Heart right ventricle (tissue), 16 donors: Measurements from ENCODE around the gene OPN4. TPM values are rescaled to one million over a fixed set of nuclear protein-coding genes. Genes with fewer than 3 reads are reported as not detected.

Experiments
- ATAC-seq, 8 donors: fragments of 200-7000 bp; cut with Tn5 transposase; one replicate each; pipeline ENCODE4 v1.9.1; 2020; ENCODE audit warnings: mild to moderate bottlenecking in 8 of 8, moderate library complexity in 8 of 8, moderate number of reproducible peaks in 1 of 8
- DNase-seq, 2 donors: peaks; one replicate each; pipeline ENCODE4 v3.0.0-alpha.2; 2020
- H3K27ac ChIP-seq, 10 donors: fragments of 200-600 bp; sonication (generic) in 2 of 10; one replicate each; pipeline versions ENCODE4 v1.5.0 to v1.8.0; 2020 to 2022; ENCODE audit warnings: mild to moderate bottlenecking in 3 of 10
- H3K27me3 ChIP-seq, 7 donors: fragments of 200-600 bp; one replicate each; pipeline ENCODE4 v1.8.0; 2021 to 2022; ENCODE audit warnings: mild to moderate bottlenecking in 2 of 7
- H3K36me3 ChIP-seq, 9 donors: fragments of 200-600 bp; sonication (generic) in 1 of 9; one replicate each; pipeline versions ENCODE4 v1.5.0 to v1.8.0; 2020 to 2022; ENCODE audit warnings: mild to moderate bottlenecking in 2 of 9
- H3K4me1 ChIP-seq, 9 donors: fragments of 200-600 bp; sonication (generic) in 1 of 9; one replicate each; pipeline versions ENCODE4 v1.5.0 to v1.8.0; 2020 to 2022; ENCODE audit warnings: mild to moderate bottlenecking in 4 of 9
- H3K4me3 ChIP-seq, 10 donors: fragments of 200-600 bp; sonication (generic) in 2 of 10; one replicate each; pipeline versions ENCODE4 v1.5.0 to v1.8.0; 2020 to 2022; ENCODE audit warnings: mild to moderate bottlenecking in 7 of 10, moderate library complexity in 2 of 10
- H3K9me3 ChIP-seq, 11 donors: fragments of 200-600 bp in 10 of 11; sonication (generic) in 2 of 11; one replicate each; pipeline versions ENCODE4 v1.5.0 to v1.8.0; 2013 to 2022; ENCODE audit warnings: mild to moderate bottlenecking in 2 of 11, control low read depth in 1 of 11, moderate library complexity in 1 of 11
- CTCF ChIP-seq, 9 donors: fragments of 200-600 bp; sonication (generic) in 2 of 9; IDR thresholded peaks; one replicate each; pipeline versions ENCODE4 v1.5.0 to v1.8.0; 2021 to 2022; ENCODE audit warnings: antibody characterized with exemption in 9 of 9, mild to moderate bottlenecking in 5 of 9, moderate library complexity in 1 of 9
- WGBS, 2 donors: extraction: QIAGEN DNeasy Blood & Tissue Kit; methylation state at CpG; one replicate each; pipeline ENCODE4 v1.1.7; 2013; ENCODE audit warnings: inconsistent platforms in 1 of 2; 5-methylcytosine and 5-hydroxymethylcytosine counted together
- intact Hi-C, 10 donors: fragments of 100-400 bp; cut with DNase I; formaldehyde crosslinking; loops; one replicate each; pipeline versions ENCODE4 v1.11.1 to v1.14.2; 2022
- polyA plus RNA-seq, 2 donors: library from polyadenylated mRNA; stranded (reverse); fragments of 200-250 nt; gene quantifications; one replicate each; pipeline ENCODE4 v1.2.3, GENCODE V29; 2013
- total RNA-seq, 10 donors: library from RNA; stranded (reverse); fragmentation: NEBNext Ultra II Directional in 3 of 10; extraction: Animal tissue kit (Norgen Biotek cat#: 25700) in 3 of 10; gene quantifications; one replicate each; pipeline versions ENCODE4 v1.2.1 to v1.2.4, GENCODE V29; 2021 to 2023
- donor health status: Arrhythmogenic right ventricular cardiomyopathy.
- donor health status: ischemic (EF 13 %, LVEDD 7.1; RV severe dilation, severe dysfunction).
- donor health status: healthy with polysubstance abuse.
- donor health status: DM: no; HTN: yes; CAD: no.
- donor health status: DM: no; HTN: no; CAD: no.
- donor health status: ischemic (EF 25% LVEDD 6.9; RV normal size, moderate dysfunction).
- donor health status: ischemic (EF 25% LVEDD 5.7; RV mildly dilated, moderate dysfunction).
- donor health status: healthy.
- donor health status: DM: yes; HTN: yes; CAD: no.
- donor health status: Ischemic cardiomyopathy.
- donor health status: ischemic (EF 35%, LVEDD 5.7; RV mildly dilated, moderate dysfunction).
- donor health status: nonischemic (EF 11% LVEDD 7.7; RV severe dilation, severe dysfunction).
- donor health status: DM: yes; HTN: yes; CAD: no.
- donor health status: PGD.
- donor health status: ischemic (EF 29% LVEDD 5.4; RV normal size, mild dysfunction).
- donor health status: nonischemic (EF 23%, LVEDD 6.1; RV moderate dilation, normal function).

Gene OPN4
- total and polyA plus RNA-seq, 12 donors = 0.10 to 0.29 (median 0.26) TPM; not detected in 5

GRCh38 chr10:86708068-86708782 is 53.9 kb downstream of the OPN4 start:
- Histone ChIP-seq H3K27me3 (peaks cover 0 to 44% (median 21%) of the 10 kb centered on the region in 7 donors), H3K9me3 (no peaks in the 10 kb centered on the region), H3K4me1 (peaks cover 15 to 87% (median 41%) of the 10 kb centered on the region in 9 donors), H3K36me3 (peaks cover 0 to 58% (median 0%) of the 10 kb centered on the region in 9 donors), H3K4me3 (no peak overlapping the region), H3K27ac (peak overlapping the region in 5 of 10 donors; percentile 14 to 49 (median 20))
- intact Hi-C loops = loop anchor here in 2 of 10 donors (5.0 kb wide), 1 partner anchor 189 kb away; no protein-coding TSS in a partner anchor
- TF ChIP-seq CTCF (IDR thresholded peaks at IDR 0.05) = no peak
- DNase-seq (no peak), ATAC-seq (peak in 3 of 8 donors; percentile 8 to 9 (median 8))
- WGBS, 2 donors = 63 to 69% methylated on average over 8 of the region's 8 CpGs

- DNase-seq = no peak
Observed at GRCh38 chr10:86708783-86709380, 54.5 kb downstream of the OPN4 start.

GRCh38 chr10:86709396-86710185 is 55.2 kb downstream of the OPN4 start:
- no peak for DNase-seq
- Histone ChIP-seq H3K27me3 (peaks cover 0 to 44% (median 21%) of the 10 kb centered on the region in 7 donors), H3K4me1 (peaks cover 15 to 81% (median 41%) of the 10 kb centered on the region in 9 donors), H3K27ac (peak overlapping the region in 7 of 10 donors; percentile 14 to 92 (median 49)), H3K4me3 (no peak overlapping the region), H3K9me3 (no peaks in the 10 kb centered on the region), H3K36me3 (peaks cover 0 to 59% (median 0%) of the 10 kb centered on the region in 9 donors)
- peak in 4 of 8 donors; percentile 0 to 6 (median 4) for ATAC-seq
- 79 to 91% methylated on average over 16 of the region's 16 CpGs for WGBS, 2 donors
- intact Hi-C loops = loop anchor here in 9 of 10 donors (5.0 to 10.0 kb wide), 4 partner anchors 48 to 193 kb away; partner anchors contain the start of gene BMPR1A (in 2 of the 9)
- TF ChIP-seq CTCF (IDR thresholded peaks at IDR 0.05) = no peak

More at GRCh38 chr10:86708783-86709380, 54.5 kb downstream of the OPN4 start:
- Histone ChIP-seq H3K36me3 (peaks cover 0 to 62% (median 0%) of the 10 kb centered on the region in 9 donors), H3K9me3 (no peaks in the 10 kb centered on the region), H3K27ac (peak overlapping the region in 6 of 10 donors; percentile 14 to 49 (median 35)), H3K4me1 (peaks cover 15 to 86% (median 41%) of the 10 kb centered on the region in 9 donors), H3K27me3 (peaks cover 0 to 44% (median 21%) of the 10 kb centered on the region in 7 donors), H3K4me3 (no peak overlapping the region)
- 42 to 50% methylated on average over 5 of the region's 5 CpGs for WGBS, 2 donors
- no peak for TF ChIP-seq CTCF (IDR thresholded peaks at IDR 0.05)
- intact Hi-C loops = loop anchor here in 2 of 10 donors (5.0 kb wide), 1 partner anchor 188 kb away; no protein-coding TSS in a partner anchor
- peak in 1 of 8 donors; percentile 0 for ATAC-seq
